ENCODE data around the gene TMEM200A.

GRCh38 chr6:130385064-130385695 lies 19.4 kb downstream of the TMEM200A start:
- TF ChIP-seq CTCF (IDR thresholded peaks at IDR 0.05) (no peak), POLR2A (IDR thresholded peaks at IDR 0.05) (no peak)

Data from body of pancreas (tissue), 4 donors.